HAP-1 (cell line): Measurements from ENCODE around the gene ARHGEF25.

Experiments used
- DNase-seq, 2 experiments: peaks; one replicate each; pipeline ENCODE4 v3.0.0-alpha.2; 2016 to 2020; ENCODE audit warnings: low spot score in 2 of 2
- H3K27me3 ChIP-seq: fragments of 250-450 bp; sonication (Bioruptor Pico); 2 replicates; pipeline ENCODE4 v1.5.1; 2020; ENCODE audit warnings: low read depth, mild to moderate bottlenecking, moderate library complexity
- H3K36me3 ChIP-seq: fragments of 250-450 bp; sonication (Bioruptor Pico); replicated peaks from 2 replicates; pipeline ENCODE4 v1.5.1; 2020; ENCODE audit warnings: mild to moderate bottlenecking
- H3K4me1 ChIP-seq: fragments of 250-450 bp; sonication (Bioruptor Pico); 2 replicates; pipeline ENCODE4 v1.5.1; 2020; ENCODE audit warnings: mild to moderate bottlenecking
- H3K4me3 ChIP-seq: fragments of 250-450 bp; sonication (Bioruptor Pico); 2 replicates; pipeline ENCODE4 v1.5.1; 2020; ENCODE audit warnings: mild to moderate bottlenecking, moderate library complexity
- H3K9me3 ChIP-seq: fragments of 250-450 bp; sonication (Bioruptor Pico); 2 replicates; pipeline ENCODE4 v1.5.1; 2020; ENCODE audit warnings: mild to moderate bottlenecking, moderate library complexity
- in situ Hi-C: fragments of 300-500 bp; cut with MboI; formaldehyde crosslinking; loops from 3 replicates; pipeline ENCODE4 v1.14.3; 2020; ENCODE audit warnings: low sequenced_read_pairs, inconsistent platforms, mixed read lengths

Gene ARHGEF25

DNA sequence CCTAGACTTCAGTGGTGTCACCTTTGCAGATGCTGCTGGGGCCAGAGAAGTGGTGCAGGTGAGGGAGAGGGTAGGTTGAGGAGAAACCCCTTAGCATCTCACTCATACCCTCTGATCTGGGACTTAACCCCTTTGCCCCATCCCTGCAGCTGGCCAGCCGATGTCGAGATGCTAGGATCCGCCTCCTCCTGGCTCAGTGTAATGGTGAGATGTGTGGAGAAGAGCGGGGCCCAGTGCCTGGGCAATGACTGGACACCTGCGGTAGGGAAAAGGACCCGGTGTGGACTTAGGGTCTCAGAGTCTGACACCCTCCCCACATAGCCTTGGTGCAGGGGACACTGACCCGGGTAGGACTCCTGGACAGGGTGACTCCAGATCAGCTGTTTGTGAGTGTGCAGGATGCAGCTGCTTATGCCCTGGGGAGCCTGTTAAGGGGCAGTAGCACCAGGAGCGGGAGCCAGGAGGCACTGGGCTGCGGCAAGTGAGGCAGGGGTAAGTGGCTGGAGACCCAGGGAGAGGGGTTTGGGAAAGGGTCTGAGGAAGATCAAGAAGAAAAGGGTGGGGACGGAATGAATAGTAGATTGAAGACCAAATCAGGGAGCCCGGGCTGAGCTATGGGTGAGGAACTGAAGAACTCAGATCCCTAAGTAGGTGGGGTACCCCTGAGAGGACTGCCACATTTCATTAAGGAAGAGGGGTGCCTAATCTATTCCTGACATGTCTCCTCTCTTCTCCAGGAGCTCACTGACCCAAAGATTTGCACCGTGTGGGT is 14.2 kb downstream of the ARHGEF25 start:
- no peaks in the 10 kb centered on the region for H3K9me3 ChIP-seq
- no peaks in the 10 kb centered on the region for H3K4me1 ChIP-seq
- no peak for DNase-seq
- peaks cover 12% of the 10 kb centered on the region for H3K36me3 ChIP-seq
- in situ Hi-C loops, result no loop called here
- no peaks in the 10 kb centered on the region for H3K27me3 ChIP-seq
- no peak overlapping the region for H3K4me3 ChIP-seq

- in situ Hi-C loops, result no loop called here
- no peaks in the 10 kb centered on the region; the same call in 1 of the 2 replicates for H3K4me1 ChIP-seq
- H3K36me3 ChIP-seq, result peaks cover 12% of the 10 kb centered on the region
- H3K4me3 ChIP-seq, result no peak overlapping the region
- no peak for DNase-seq
- H3K27me3 ChIP-seq, result no peaks in the 10 kb centered on the region
- H3K9me3 ChIP-seq, result no peaks in the 10 kb centered on the region
These were observed 15.1 kb downstream of the ARHGEF25 start for GRCh38 chr12:57626111-57626920.

DNA sequence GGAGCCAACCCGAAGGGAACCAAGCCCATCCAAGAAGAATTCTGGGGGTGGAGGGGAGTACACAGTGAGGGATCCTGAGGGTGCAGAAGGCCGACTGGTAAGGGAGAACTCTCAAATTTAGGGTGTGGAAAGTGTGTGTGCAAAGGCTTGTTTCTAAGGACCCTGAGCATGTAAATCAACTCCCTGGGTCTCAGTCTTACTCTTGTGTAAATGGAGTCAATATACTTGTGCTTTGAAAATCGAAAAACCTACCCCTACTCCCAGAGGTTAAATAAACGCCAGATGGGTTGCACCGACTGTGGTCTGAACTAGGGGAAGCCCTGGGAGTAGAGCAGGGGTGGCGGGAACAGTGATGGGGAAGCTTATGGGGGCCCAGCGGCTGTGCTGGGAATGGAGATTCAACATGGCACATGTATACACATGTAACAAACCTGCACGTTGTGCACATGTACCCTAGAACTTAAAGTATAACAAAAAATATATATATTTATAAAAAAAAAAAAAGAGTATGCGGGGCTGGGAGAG is 15.7 kb downstream of the ARHGEF25 start:
- Histone ChIP-seq H3K4me1 (peaks cover 5% of the 10 kb centered on the region; the same call in 1 of the 2 replicates), H3K9me3 (no peaks in the 10 kb centered on the region), H3K27me3 (no peaks in the 10 kb centered on the region), H3K36me3 (peaks cover 12% of the 10 kb centered on the region), H3K4me3 (no peak overlapping the region)
- in situ Hi-C loops, result no loop called here
- no peak for DNase-seq

GRCh38 chr12:57627501-57628279 is 16.5 kb downstream of the ARHGEF25 start:
- H3K4me3 ChIP-seq, result no peak overlapping the region
- DNase-seq, result no peak
- no peaks in the 10 kb centered on the region for H3K27me3 ChIP-seq
- in situ Hi-C loops, result no loop called here
- peaks cover 5% of the 10 kb centered on the region; the same call in 1 of the 2 replicates for H3K4me1 ChIP-seq
- no peaks in the 10 kb centered on the region for H3K9me3 ChIP-seq
- H3K36me3 ChIP-seq, result peaks cover 12% of the 10 kb centered on the region

DNA sequence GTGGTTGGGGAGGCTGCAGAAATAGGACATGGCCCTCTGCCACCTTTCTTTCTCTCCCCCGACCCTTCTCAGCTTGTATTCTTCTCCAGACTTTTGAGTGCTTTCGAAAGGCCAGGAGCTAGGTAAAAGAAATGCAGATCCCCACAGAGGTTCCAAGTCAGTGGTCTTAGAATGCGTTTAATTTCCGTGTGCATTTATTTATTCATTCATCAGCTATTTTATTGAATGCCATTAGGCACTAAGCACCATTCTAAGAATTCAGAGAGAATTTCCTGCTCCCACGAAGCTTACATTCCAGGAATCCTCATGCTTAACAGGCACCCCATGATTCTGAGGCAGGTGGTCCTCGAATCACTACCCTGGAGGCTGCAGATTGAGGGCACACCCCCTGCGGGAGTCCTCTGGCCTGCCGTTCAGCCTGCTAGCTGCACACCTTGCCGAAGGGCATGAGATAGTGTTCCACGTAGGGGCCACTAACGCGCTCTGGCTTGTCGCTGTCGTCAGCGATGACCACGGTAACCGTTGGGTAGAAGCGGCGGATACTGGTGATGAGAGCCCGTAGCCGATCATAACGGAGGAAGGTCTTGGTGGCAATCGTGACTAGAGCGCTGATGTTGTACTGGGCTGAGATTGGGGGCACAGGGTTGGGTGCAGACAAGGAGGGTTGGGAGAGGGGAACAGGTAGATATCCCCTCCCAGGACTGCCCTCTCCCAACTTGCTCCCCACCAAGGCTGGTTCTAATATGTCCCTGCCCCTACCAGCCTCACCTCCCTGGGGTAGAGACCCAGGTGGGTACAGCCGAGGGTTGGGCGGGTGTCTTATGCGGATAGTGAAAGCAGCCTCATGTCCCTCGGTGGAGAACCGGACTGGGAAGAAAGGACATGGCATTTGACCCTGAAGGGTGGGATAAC is 17.3 kb downstream of the ARHGEF25 start:
- Histone ChIP-seq H3K9me3 (no peaks in the 10 kb centered on the region), H3K27me3 (no peaks in the 10 kb centered on the region), H3K36me3 (peaks cover 12% of the 10 kb centered on the region), H3K4me1 (peaks cover 9% of the 10 kb centered on the region), H3K4me3 (no peak overlapping the region)
- DNase-seq, result no peak
- in situ Hi-C loops, result no loop called here

DNA sequence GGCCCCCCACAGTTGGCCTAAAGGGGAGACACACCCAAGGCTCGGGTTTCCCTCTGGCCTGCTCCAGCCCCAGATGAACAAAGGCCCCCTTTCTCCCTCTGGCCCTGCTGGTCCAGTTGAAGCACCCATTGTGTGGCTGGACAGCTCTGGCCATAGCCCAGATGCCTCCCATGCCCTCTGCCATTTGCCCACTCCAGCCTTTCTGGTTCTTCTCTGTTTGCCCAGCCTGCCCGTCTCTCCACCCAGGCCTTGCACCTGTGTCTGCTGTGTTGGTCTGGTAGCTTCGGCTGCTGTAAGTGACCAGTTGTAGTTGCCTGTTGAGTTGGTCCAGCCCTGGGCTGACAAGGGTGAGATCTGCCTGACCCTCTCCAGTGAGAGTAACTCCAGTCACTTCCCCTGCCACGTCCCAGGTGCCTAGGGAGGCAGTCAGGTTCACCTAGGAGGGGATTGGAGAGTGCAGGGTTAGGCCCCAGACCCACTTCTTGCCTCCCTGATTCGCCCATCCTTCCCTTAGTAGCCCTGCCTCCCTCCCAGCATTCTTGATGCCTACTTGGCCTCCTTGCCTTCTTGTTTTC is 18.7 kb downstream of the ARHGEF25 start:
- in situ Hi-C loops, result no loop called here
- DNase-seq, result no peak
- no peaks in the 10 kb centered on the region for H3K9me3 ChIP-seq
- H3K36me3 ChIP-seq, result peaks cover 12% of the 10 kb centered on the region
- no peaks in the 10 kb centered on the region for H3K27me3 ChIP-seq
- peaks cover 11% of the 10 kb centered on the region for H3K4me1 ChIP-seq
- no peak overlapping the region for H3K4me3 ChIP-seq

GRCh38 chr12:57630891-57631433 is 19.7 kb downstream of the ARHGEF25 start:
- H3K36me3 ChIP-seq, result peaks cover 12% of the 10 kb centered on the region
- no peak for DNase-seq
- H3K27me3 ChIP-seq, result no peaks in the 10 kb centered on the region
- H3K4me1 ChIP-seq, result peaks cover 11% of the 10 kb centered on the region
- no peak overlapping the region; the same call in 1 of the 2 replicates for H3K4me3 ChIP-seq
- H3K9me3 ChIP-seq, result no peaks in the 10 kb centered on the region
- in situ Hi-C loops, result no loop called here

DNA sequence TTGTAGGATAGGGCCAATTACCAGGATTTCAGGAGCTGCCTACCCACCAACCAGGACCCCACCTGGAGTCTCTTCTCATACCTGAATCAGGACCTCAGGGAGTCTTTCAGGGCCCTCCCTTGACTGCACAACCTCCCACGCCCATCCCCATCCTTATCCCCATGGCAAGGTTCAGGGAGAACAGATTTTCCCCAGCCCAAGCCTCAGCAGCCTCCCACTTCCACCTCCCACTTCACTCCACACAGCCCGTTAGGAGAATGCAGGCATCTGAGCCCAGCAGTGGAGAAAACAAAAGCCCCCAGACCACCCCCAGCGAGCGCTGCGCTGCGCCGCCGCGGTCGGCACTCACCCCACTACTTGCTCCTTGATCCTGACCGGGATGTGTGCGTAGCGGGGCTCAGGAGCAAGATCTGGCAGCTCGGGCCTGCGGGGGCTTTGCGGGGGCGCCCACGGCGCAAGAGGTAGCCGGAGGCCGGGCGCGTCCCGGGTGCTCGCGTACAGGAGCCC is 20.4 kb downstream of the ARHGEF25 start:
- DNase-seq, result no peak
- peak overlapping the region; percentile 69 for H3K4me3 ChIP-seq
- peaks cover 12% of the 10 kb centered on the region for H3K36me3 ChIP-seq
- H3K9me3 ChIP-seq, result no peaks in the 10 kb centered on the region
- in situ Hi-C loops, result no loop called here
- H3K4me1 ChIP-seq, result peaks cover 11% of the 10 kb centered on the region
- H3K27me3 ChIP-seq, result no peaks in the 10 kb centered on the region

GRCh38 chr12:57632073-57632957 is 21.1 kb downstream of the ARHGEF25 start:
- Histone ChIP-seq H3K36me3 (peaks cover 9% of the 10 kb centered on the region), H3K4me3 (peak overlapping the region; percentile 69), H3K27me3 (no peaks in the 10 kb centered on the region), H3K4me1 (peaks cover 11% of the 10 kb centered on the region), H3K9me3 (no peaks in the 10 kb centered on the region)
- peak in 1 of 2 experiments; percentile 59 for DNase-seq
- in situ Hi-C loops, result no loop called here

DNA sequence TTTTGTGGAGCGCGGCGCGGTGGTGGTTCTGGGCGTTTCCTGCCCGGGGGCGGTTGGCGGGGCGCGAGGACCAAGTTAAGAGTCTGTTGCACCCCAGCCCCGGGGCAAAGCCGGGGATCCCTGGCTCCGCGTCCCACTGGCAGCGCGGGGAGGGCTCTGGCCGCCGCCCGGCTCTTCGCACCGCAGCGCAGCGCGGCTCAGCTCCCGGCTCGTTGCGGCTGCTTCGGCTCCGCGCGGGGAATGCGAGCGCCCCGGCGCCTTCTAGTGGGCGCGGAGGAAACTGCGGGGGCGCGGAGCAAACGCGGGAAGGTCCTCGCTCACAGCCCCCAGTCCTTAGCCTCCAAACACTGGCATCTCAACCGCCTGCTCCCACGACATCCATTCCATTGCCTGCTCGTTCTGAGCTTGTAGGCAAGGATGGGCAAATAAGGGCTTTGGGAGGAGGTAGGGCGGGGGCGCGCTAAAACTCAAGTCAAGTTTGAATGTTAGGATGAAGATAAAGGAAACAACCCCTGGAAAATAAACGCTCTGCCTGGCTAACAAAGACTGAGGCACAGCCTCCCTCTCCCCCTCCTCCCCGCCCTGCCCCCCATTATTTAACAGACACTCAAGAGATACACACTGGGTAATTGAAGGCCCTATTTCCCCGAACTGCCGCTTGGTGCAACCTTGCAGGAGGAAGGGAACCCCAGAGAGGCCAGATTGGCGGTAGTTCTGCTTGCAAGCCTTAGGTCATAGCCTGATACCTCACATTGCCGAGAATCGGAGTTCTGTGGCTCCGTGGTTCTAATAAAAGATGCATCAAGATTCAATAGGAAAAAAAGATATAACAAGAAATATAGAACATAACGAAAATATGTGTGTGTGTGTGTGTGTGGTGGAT is 22.0 kb downstream of the ARHGEF25 start, which contains the start of gene B4GALNT1:
Gene B4GALNT1, minus strand, starts transcription at position 244 of the 883 bp plus-strand sequence. CDS start 1,069 bp downstream, outside the sequence.
- Histone ChIP-seq H3K4me1 (peaks cover 11% of the 10 kb centered on the region), H3K4me3 (peak within 1 kb of the TSS; percentile 69), H3K27me3 (no peaks in the 10 kb centered on the region), H3K9me3 (no peaks in the 10 kb centered on the region), H3K36me3 (peaks cover 5% of the 10 kb centered on the region)
- in situ Hi-C loops, result no loop called here
- DNase-seq, result peak; percentile 73 to 83
